H1 (cell line): ENCODE data around the gene EEF2K. TPM values are rescaled to one million over a fixed set of nuclear protein-coding genes. Genes with fewer than 3 reads are reported as not detected.

Source experiments
- CEBPB ChIP-seq: IDR thresholded peaks from 2 replicates; pipeline ENCODE4 v1.6.1; 2012; ENCODE audit warnings: low read depth, low read length
- CREB1 ChIP-seq: IDR thresholded peaks from 2 replicates; pipeline ENCODE4 v1.6.1; 2012; ENCODE audit warnings: inconsistent platforms
- GTF2F1 ChIP-seq: IDR thresholded peaks from 2 replicates; pipeline ENCODE4 v1.6.1; 2012; ENCODE audit warnings: low read depth, low read length, improper control_type of control experiment, borderline replicate concordance
- JUN ChIP-seq: IDR thresholded peaks from 2 replicates; pipeline ENCODE4 v1.6.1; 2011; ENCODE audit warnings: low read depth, mild to moderate bottlenecking, improper control_type of control experiment, low read length
- JUND ChIP-seq: IDR thresholded peaks from 2 replicates; pipeline ENCODE4 v1.6.1; 2011; ENCODE audit warnings: mild to moderate bottlenecking, improper control_type of control experiment, low read length
- KDM4A ChIP-seq: IDR thresholded peaks from one replicate; pipeline ENCODE4 v1.7.1; 2012; ENCODE audit warnings: low read depth, mild to moderate bottlenecking, moderate library complexity, low read length, inconsistent platforms; ENCODE audit not compliant: severe bottlenecking
- POLR2AphosphoS5 ChIP-seq: IDR thresholded peaks from 2 replicates; pipeline ENCODE4 v1.6.1; 2011; ENCODE audit warnings: low read depth, low read length
- POU5F1 ChIP-seq: IDR thresholded peaks from 2 replicates; pipeline ENCODE4 v1.6.1; 2011; ENCODE audit warnings: low read depth, mild to moderate bottlenecking, low read length, moderate library complexity
- RFX5 ChIP-seq: IDR thresholded peaks from 2 replicates; pipeline ENCODE4 v1.6.1; 2011; ENCODE audit warnings: low read depth, low read length, improper control_type of control experiment, borderline replicate concordance
- RXRA ChIP-seq: IDR thresholded peaks from 2 replicates; pipeline ENCODE4 v1.6.1; 2011; ENCODE audit warnings: low read depth, mild to moderate bottlenecking, low read length, moderate library complexity; ENCODE audit not compliant: insufficient read depth
- SIX5 ChIP-seq: IDR thresholded peaks from 2 replicates; pipeline ENCODE4 v1.6.1; 2011; ENCODE audit warnings: mild to moderate bottlenecking, low read depth, low read length
- SP1 ChIP-seq: IDR thresholded peaks from 2 replicates; pipeline ENCODE4 v1.6.1; 2011; ENCODE audit warnings: low read depth, low read length
- TAF1 ChIP-seq: IDR thresholded peaks from 2 replicates; pipeline ENCODE4 v1.6.1; 2011; ENCODE audit warnings: mild to moderate bottlenecking, low read depth, low read length
- YY1 ChIP-seq: IDR thresholded peaks from 2 replicates; pipeline ENCODE4 v1.6.1; 2011; ENCODE audit warnings: low read depth, mild to moderate bottlenecking, low read length
- polyA plus RNA-seq, 7 experiments: library from polyadenylated mRNA; depleted of rRNA in 3 of 7; stranded (reverse) in 5 of 7; unstranded in 2 of 7; fragments of >200 nt in 5 of 7; fragments of 200-250 nt in 2 of 7; gene quantifications; 1 replicate in 5 of 7; 2 replicates in 1 of 7; 4 replicates in 1 of 7; pipeline versions ENCODE4 v1.2.1 to v1.2.3, GENCODE V29; 2011 to 2013; ENCODE audit warnings: missing spikeins in 2 of 7, mixed read lengths in 2 of 7
- total RNA-seq: library from RNA; stranded (reverse); fragmentation: NEBNext Ultra II Directional; extraction: Animal tissue kit (Norgen Biotek cat#: 25700); gene quantifications from 2 replicates; pipeline ENCODE4 v1.2.1, GENCODE V29; 2021
- TF ChIP-seq, protein P1 (sequence below): IDR thresholded peaks from 2 replicates; pipeline ENCODE4 v1.6.1; 2012; ENCODE audit warnings: low read length, inconsistent platforms
- TF ChIP-seq, protein P2 (sequence below): IDR thresholded peaks from 2 replicates; pipeline ENCODE4 v1.6.1; 2011; ENCODE audit warnings: low read length, improper control_type of control experiment

Gene EEF2K
- total and polyA plus RNA-seq, 2 of the 8 experiments (the other 6 are each of a cell fraction or from before 2014, with no cell fraction given): 14.9 to 30.2 TPM

DNA sequence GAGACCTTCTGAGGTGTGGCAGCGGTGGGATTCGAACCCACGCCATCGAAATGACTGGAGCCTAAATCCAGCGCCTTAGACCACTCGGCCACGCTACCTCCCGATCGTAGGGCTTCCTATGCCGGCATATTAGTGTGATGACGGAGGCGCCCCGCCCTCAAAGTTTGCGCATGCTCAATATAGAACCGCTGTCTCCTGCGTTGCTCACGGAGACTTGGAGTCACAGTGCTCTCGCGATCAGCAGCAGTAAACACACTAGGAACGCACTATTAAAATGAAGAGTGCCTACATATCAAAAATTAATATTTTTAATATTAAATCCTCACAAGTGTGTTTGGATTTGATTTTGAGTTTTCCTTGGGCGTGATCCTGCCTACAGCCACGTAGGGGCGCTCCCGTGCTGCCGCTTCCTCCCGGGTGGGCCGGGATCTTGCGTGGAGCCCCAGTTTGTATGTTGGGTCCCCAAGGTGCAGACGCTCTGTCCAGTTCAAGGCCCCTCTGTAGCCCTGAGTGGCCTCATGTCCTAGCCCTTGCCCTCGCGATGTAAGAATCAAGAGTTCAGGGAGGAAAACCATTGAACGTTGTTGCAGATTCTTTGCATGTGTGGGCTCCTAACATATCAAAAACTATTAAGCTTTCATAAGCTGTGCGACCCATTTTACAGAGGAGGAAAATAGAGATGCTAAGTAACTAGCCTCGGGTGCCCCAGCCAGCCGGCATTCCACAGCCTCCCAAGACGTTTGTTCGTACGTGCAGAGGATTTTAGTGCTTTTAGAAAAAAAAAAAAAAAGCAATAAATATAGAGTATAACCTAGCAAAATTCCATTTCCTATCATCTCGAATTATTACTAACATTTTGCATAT is 10.2 kb upstream of the EEF2K start (continued):
- peak; percentile 54 for TF ChIP-seq KDM4A
- no peak for TF ChIP-seq RFX5
- no peak for TF ChIP-seq JUND
- TF ChIP-seq YY1: no peak
- TF ChIP-seq POU5F1: no peak
- TF ChIP-seq, protein P1, sequence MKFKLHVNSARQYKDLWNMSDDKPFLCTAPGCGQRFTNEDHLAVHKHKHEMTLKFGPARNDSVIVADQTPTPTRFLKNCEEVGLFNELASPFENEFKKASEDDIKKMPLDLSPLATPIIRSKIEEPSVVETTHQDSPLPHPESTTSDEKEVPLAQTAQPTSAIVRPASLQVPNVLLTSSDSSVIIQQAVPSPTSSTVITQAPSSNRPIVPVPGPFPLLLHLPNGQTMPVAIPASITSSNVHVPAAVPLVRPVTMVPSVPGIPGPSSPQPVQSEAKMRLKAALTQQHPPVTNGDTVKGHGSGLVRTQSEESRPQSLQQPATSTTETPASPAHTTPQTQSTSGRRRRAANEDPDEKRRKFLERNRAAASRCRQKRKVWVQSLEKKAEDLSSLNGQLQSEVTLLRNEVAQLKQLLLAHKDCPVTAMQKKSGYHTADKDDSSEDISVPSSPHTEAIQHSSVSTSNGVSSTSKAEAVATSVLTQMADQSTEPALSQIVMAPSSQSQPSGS: 0 out of 2 replicates have a peak, but pooled peaks have one; percentile 80
- TF ChIP-seq, protein P2, sequence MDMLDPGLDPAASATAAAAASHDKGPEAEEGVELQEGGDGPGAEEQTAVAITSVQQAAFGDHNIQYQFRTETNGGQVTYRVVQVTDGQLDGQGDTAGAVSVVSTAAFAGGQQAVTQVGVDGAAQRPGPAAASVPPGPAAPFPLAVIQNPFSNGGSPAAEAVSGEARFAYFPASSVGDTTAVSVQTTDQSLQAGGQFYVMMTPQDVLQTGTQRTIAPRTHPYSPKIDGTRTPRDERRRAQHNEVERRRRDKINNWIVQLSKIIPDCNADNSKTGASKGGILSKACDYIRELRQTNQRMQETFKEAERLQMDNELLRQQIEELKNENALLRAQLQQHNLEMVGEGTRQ: no peak
- TF ChIP-seq RXRA: no peak
- no peak for TF ChIP-seq TAF1
- TF ChIP-seq POLR2AphosphoS5: no peak
- TF ChIP-seq GTF2F1: no peak
- TF ChIP-seq SP1: no peak
- TF ChIP-seq CREB1: peak; percentile 52; the same call in 1 of the 2 replicates
- TF ChIP-seq CEBPB: peak; percentile 75
- TF ChIP-seq JUN: no peak
- TF ChIP-seq SIX5: no peak
